HFFc6 (cell line): Measurements from ENCODE around the gene GOSR1. TPM values are rescaled to one million over a fixed set of nuclear protein-coding genes. Genes with fewer than 3 reads are reported as not detected.
"Not testable (repeated sequence)": the region's sequence is repeated elsewhere in the genome, so short reads cannot be mapped to it uniquely, and the experiment has no call there.

Source experiments
- DNase-seq: peaks from one replicate; pipeline ENCODE4 v3.0.0-alpha.2; 2018
- H3K27ac Mint-ChIP-seq: 2 replicates; pipeline ENCODE4 v1.8.0; 2020; ENCODE audit warnings: mild to moderate bottlenecking, mixed read lengths
- H3K27me3 Mint-ChIP-seq: 2 replicates; pipeline ENCODE4 v1.8.0; 2021; ENCODE audit warnings: mild to moderate bottlenecking, moderate library complexity, mixed read lengths; ENCODE audit not compliant: insufficient read depth
- H3K36me3 Mint-ChIP-seq: 2 replicates; pipeline ENCODE4 v1.8.0; 2021; ENCODE audit warnings: low read depth, mixed read lengths
- H3K4me1 Mint-ChIP-seq: 2 replicates; pipeline ENCODE4 v1.8.0; 2020; ENCODE audit warnings: low read depth, mixed read lengths
- H3K4me3 Mint-ChIP-seq: 2 replicates; pipeline ENCODE4 v1.8.0; 2020; ENCODE audit warnings: mild to moderate bottlenecking, moderate library complexity, mixed read lengths
- H3K9me3 Mint-ChIP-seq: 2 replicates; pipeline ENCODE4 v1.8.0; 2020; ENCODE audit warnings: mild to moderate bottlenecking, mixed read lengths
- total RNA-seq, 6 experiments: library from RNA; stranded (reverse); fragmentation: NEBNext Ultra II Directional; extraction: Animal tissue kit (Norgen Biotek cat#: 25700); gene quantifications; 2 replicates in 1 of 6; 3 replicates in 5 of 6; pipeline ENCODE4 v1.2.3, GENCODE V29; 2021
- TF ChIP-seq, protein P1 (sequence below): fragments of 200-600 bp; sonication (generic); IDR thresholded peaks from 2 replicates; pipeline ENCODE4 v1.5.0; 2021; ENCODE audit warnings: antibody characterized with exemption, mild to moderate bottlenecking

Gene GOSR1
- total RNA-seq, 6 experiments from 2014 or later = 41.2 to 47.6 (median 43.9) TPM

DNA sequence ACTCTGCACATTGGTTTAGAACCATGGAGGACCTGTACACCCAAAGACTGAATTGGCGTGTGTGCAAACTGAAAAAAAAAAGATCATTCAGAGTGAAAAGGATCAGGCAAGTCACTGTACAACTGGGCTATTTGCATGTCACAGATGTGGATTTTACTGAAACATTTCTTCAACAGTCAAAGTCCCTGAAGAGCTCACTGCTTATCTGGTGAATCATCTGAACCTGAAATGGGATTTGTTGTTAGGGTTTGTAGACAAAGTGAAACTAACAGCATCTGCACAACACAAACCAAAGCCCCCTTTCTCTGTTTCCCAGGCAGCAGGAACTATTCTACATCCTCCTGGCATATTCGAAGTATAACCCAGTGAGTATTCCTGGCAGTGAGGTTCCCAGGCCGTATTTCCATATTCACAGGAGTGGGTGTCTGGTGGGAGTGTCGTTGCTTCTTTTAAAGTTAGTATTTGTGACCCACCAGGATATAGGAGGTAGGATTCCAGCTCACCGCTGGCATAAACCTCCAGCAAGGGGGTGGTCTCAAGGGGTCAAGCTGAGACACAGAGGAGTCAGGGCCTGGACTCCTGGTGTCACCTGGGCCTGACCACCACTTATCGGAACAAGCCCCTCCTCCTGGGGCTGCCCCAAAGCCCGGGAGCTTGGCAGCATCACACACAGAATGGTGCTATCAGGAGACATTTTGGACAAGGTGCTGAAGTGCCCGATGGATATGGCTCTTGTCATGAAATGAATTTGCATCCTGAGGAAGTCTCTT is 80.9 kb downstream of the GOSR1 start:
- no peaks in the 10 kb centered on the region; the same call in 1 of the 2 replicates for H3K9me3 Mint-ChIP-seq
- H3K4me3 Mint-ChIP-seq = no peak overlapping the region; the same call in 1 of the 2 replicates
- H3K4me1 Mint-ChIP-seq = peaks cover 9% of the 10 kb centered on the region
- no peak overlapping the region for H3K27ac Mint-ChIP-seq
- TF ChIP-seq, protein P1, sequence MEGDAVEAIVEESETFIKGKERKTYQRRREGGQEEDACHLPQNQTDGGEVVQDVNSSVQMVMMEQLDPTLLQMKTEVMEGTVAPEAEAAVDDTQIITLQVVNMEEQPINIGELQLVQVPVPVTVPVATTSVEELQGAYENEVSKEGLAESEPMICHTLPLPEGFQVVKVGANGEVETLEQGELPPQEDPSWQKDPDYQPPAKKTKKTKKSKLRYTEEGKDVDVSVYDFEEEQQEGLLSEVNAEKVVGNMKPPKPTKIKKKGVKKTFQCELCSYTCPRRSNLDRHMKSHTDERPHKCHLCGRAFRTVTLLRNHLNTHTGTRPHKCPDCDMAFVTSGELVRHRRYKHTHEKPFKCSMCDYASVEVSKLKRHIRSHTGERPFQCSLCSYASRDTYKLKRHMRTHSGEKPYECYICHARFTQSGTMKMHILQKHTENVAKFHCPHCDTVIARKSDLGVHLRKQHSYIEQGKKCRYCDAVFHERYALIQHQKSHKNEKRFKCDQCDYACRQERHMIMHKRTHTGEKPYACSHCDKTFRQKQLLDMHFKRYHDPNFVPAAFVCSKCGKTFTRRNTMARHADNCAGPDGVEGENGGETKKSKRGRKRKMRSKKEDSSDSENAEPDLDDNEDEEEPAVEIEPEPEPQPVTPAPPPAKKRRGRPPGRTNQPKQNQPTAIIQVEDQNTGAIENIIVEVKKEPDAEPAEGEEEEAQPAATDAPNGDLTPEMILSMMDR = no peak
- DNase-seq = peak; percentile 36
- H3K36me3 Mint-ChIP-seq = no peaks in the 10 kb centered on the region
- peaks cover 7% of the 10 kb centered on the region for H3K27me3 Mint-ChIP-seq

DNA sequence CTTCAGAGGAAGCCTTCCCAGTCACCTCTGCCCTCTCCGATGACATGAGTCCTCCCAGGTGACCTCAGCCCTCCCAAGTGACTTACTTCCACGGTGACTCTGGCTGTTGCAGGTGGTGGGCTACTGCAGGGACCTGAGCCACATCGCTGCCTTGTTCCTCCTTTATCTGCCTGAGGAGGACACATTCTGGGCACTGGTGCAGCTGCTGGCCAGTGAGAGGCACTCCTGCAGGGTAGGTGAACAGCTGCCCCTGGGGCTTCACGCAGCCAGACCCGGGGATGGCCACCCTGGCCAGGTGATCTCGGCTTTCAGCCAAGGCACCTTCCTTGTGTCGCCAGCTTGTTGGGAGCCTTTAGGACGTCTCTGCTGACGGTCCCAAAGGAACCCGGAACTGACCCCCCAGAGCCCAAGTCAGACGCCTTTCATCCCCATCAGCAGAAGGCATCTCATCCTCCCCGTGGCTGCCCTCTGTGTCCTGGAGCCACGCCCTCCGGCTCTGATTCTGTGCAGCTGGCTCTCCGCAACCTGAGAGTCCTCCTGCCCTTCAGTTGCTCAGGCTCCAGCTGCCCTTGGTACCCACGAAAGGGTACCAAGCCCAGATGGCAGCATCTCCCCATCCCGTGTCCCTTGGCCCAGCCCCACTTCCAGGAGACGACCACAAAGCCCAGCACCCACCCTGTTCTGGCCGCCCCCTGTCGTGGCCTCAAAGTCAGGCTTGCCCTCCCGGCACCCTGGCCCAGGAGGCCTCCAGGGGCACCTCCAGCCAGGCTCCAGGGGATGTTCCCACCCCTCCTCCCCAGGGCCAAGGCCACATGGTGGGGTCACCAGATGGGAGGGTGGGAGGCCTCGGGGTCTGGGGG is 81.7 kb downstream of the GOSR1 start:
- no peaks in the 10 kb centered on the region for H3K36me3 Mint-ChIP-seq
- H3K27ac Mint-ChIP-seq = no peak overlapping the region
- TF ChIP-seq, protein P1 = no peak
- no peak overlapping the region for H3K4me3 Mint-ChIP-seq
- peaks cover 5% of the 10 kb centered on the region for H3K27me3 Mint-ChIP-seq
- DNase-seq = no peak
- H3K4me1 Mint-ChIP-seq = peaks cover 9% of the 10 kb centered on the region
- H3K9me3 Mint-ChIP-seq = no peaks in the 10 kb centered on the region; the same call in 1 of the 2 replicates

DNA sequence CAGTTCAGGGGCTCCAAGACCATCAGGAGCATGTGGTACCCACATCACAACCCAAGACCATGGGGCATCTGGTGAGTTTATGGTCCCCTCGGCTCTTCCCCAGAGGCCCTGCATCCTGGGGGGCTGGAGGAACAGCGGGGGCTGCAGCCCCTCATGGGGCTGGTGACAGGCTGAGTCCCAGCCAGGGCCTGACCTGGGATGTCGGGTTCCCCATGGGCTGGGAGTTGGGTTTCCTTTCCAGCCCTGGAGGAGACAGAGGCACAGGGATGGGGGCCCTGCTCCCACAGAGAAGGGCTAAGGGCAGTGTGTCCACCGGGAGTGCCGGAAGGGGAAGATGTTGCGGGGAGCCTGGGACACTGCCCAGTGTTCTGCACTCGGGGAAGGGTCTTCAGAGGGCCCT is 82.4 kb downstream of the GOSR1 start:
- Mint-ChIP-seq H3K9me3 (no peaks in the 10 kb centered on the region; the same call in 1 of the 2 replicates), H3K4me3 (no peak overlapping the region), H3K4me1 (peaks cover 9% of the 10 kb centered on the region), H3K36me3 (no peaks in the 10 kb centered on the region), H3K27ac (no peak overlapping the region), H3K27me3 (peaks cover 5% of the 10 kb centered on the region)
- TF ChIP-seq, protein P1 = no peak
- DNase-seq = no peak

DNA sequence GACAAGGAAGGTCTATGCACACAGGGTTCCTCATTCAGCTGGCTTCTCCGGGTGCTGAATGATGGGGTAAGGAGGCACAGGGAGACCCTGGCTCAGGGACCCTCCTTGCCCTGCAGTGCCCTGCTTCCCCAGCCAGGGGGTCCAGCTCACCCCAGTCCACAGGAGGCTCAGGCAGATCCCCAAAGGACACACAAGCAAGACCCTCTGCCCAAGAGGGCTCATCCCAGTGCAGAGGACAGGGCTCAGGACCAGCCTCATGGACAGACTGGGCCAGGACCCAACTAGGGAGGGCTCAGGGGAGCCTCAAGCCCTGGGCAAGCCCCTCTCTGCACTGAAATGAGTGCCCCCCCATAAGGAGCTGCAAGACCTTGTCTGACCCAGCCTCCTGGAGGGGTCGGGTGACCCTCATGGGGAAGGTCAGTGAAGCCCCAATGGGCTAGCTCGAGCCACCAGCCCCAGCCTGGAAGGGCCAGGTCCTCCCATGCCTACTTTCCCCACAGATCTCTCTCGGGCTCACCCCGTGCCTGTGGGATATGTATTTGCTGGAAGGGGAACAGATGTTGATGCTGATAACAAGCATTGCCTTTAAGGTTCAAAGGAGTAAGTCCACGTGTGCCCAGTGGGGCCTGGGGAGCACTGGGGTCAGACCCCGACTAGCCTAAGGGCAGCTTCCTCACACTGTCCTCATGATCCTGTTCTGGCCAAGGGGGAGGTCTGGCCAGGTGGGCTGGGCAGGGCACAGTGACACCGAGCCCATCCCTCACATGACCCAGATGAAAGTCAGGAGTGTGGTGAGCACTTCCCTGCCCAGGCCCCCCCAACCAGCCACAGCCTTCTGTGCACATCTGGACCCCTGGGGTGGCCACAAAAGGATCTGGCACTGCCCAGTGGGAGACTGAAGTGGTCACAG is 83.2 kb downstream of the GOSR1 start:
- not testable (repeated sequence) for H3K27me3 Mint-ChIP-seq, H3K4me3 Mint-ChIP-seq, H3K4me1 Mint-ChIP-seq, H3K36me3 Mint-ChIP-seq, DNase-seq, H3K27ac Mint-ChIP-seq, H3K9me3 Mint-ChIP-seq
- TF ChIP-seq, protein P1 = 0 out of 2 replicates have a peak, but pooled peaks have one; percentile 9

DNA sequence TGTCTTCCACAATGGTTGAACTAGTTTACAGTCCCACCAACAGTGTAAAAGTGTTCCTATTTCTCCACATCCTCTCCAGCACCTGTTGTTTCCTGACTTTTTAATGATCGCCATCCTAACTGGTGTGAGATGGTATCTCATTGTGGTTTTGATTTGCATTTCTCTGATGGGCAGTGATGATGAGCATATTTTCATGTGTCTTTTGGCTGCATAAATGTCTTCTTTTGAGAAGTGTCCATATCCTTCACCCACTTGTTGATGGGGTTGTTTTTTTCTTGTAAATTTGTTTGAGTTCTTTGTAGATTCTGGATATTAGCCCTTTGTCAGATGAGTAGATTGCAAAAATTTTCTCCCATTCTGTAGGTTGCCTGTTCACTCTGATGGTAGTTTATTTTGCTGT is 84.6 kb downstream of the GOSR1 start:
- not testable (repeated sequence) for H3K27ac Mint-ChIP-seq, H3K4me3 Mint-ChIP-seq, DNase-seq, H3K36me3 Mint-ChIP-seq, H3K4me1 Mint-ChIP-seq, H3K9me3 Mint-ChIP-seq
- peaks cover 14% of the 10 kb centered on the region for H3K27me3 Mint-ChIP-seq

DNA sequence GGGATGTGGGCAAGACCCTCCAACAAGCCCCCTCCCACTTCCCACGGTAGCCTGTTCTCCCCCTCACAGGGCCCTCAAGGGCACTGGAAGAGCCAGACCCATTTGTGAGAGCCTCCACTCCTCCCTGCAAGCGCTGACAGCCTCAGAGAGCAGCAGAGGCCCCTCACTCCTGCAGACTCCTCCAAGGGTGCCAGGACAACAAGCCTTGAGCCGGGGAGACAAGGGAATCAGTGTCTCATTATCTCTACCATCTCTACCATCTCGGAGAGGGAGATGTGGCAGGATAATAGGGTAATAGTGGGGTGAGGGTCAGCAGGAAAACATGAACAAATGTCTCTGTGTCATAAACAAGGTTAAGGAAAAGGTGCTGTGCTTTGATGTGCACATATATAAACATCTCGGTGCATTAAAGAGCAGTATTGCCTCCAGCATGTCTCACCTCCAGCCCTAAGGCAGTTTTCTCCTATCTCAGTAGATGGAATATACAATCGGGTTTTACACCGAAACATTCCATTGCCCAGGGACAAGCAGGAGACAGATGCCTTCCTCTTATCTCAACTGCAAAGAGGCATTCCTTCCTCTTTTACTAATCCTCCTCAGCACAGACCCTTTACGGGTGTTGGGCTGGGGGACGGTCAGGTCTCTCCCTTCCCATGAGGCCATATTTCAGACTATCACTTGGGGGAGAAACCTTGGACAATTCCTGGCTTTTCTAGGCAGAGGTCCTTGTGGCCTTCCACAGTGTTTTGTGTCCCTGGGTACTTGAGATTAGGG is 86.1 kb downstream of the GOSR1 start:
- H3K36me3 Mint-ChIP-seq, H3K9me3 Mint-ChIP-seq, H3K4me3 Mint-ChIP-seq, H3K27ac Mint-ChIP-seq, DNase-seq, H3K4me1 Mint-ChIP-seq: not testable (repeated sequence)
- H3K27me3 Mint-ChIP-seq = peaks cover 27% of the 10 kb centered on the region

DNA sequence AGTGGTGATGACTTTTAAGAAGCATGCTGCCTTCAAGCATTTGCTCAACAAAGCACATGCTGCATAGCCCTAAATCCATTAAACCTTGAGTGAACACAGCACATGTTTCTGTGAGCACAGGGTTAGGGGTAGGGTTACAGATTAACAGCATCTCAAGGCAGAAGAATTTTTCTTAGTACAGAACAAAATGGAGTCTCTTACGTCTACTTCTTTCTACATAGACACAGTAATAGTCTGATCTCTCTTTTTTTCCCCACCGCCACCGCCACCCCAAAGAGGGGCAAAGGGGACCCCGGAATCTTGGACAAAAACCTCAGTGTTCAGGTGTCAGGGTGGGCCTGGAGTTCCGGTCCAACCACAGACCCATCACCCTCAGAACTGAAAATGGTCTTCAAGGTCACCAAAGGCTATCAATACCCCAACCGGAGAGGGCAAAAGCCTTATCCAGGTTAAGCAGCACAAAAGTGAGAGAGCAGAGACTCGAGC is 86.7 kb downstream of the GOSR1 start:
- H3K4me1 Mint-ChIP-seq, H3K36me3 Mint-ChIP-seq, H3K9me3 Mint-ChIP-seq, DNase-seq, H3K27ac Mint-ChIP-seq, H3K4me3 Mint-ChIP-seq: not testable (repeated sequence)
- peaks cover 29% of the 10 kb centered on the region for H3K27me3 Mint-ChIP-seq

DNA sequence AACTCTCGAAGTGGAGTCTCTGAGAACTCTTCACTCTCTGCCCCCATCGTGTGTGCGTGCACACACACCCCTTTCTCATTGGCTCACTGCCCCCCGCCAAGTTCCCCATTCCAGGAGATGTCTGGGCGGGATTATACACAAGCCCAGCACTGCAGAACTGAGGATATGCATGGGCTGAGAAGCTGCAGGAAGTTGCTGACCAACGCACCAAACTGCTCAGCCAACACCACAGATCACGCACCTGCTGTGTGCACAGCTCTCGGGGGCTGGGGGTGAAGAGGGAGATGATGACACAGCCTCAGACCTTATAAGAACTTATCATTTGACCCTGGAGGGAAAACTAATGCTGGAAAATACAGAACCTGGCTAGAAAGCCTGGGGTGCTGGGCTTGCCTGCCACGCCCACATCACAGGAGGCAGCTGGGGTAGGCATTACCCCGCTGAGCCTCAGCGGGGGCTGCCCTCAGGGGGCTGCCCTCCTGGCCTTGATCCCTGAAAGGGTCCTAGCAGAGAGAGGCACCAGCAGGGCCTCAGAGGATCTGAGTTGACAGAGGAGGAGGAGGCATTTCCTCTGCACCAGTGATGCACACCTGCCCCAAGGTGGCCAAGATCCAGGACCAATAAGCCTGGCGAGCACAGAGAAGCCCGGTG is 87.3 kb downstream of the GOSR1 start:
- H3K36me3 Mint-ChIP-seq, DNase-seq, H3K4me3 Mint-ChIP-seq, H3K9me3 Mint-ChIP-seq, H3K4me1 Mint-ChIP-seq, H3K27ac Mint-ChIP-seq: not testable (repeated sequence)
- H3K27me3 Mint-ChIP-seq = peaks cover 29% of the 10 kb centered on the region
